ENCODE measurements around the gene HLX.

DNA sequence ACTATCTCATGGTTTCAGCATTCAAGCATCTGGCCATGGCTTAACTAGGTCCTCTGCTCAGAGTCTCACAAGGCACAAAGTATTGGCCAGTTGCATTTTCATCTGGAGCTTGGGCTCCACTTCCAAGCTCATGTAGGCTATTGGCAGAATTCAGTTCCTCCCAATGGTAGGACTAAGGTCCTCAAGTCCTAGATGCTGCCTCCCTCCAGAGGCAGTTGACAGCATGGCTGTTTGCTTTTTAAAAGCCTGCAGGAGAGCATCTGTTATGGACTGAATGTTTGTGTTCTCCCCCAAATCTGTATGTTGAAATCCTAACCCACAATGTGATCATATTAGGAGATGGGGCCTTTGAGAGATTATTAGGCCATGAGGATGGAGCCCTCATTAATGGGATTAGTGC is 38.0 kb upstream of the HLX start:
- TF ChIP-seq JUND (IDR thresholded peaks at IDR 0.05) (no peak), CTCF (IDR thresholded peaks at IDR 0.05; ENCODE audit: low read depth, low read length, missing input control) (peak; percentile 34), ATF3 (IDR thresholded peaks at IDR 0.05) (no peak), TAF1 (conservative IDR thresholded peaks at IDR 0.05) (no peak), NR2F2 (IDR thresholded peaks at IDR 0.05) (no peak), EGR1 (IDR thresholded peaks at IDR 0.05; ENCODE audit: low read depth in 2 of 2) (no peak), RXRA (IDR thresholded peaks at IDR 0.05) (no peak), RAD21 (IDR thresholded peaks at IDR 0.05) (peak; percentile 70 to 71), HNF4A (conservative IDR thresholded peaks at IDR 0.05) (no peak), REST (IDR thresholded peaks at IDR 0.05) (no peak), HNF4G (IDR thresholded peaks at IDR 0.05) (no peak), FOXA2 (IDR thresholded peaks at IDR 0.05) (no peak), GABPA (IDR thresholded peaks at IDR 0.05 in 1 of 2, conservative IDR thresholded peaks at IDR 0.05 in 1 of 2) (no peak)
- TF ChIP-seq, protein P1, sequence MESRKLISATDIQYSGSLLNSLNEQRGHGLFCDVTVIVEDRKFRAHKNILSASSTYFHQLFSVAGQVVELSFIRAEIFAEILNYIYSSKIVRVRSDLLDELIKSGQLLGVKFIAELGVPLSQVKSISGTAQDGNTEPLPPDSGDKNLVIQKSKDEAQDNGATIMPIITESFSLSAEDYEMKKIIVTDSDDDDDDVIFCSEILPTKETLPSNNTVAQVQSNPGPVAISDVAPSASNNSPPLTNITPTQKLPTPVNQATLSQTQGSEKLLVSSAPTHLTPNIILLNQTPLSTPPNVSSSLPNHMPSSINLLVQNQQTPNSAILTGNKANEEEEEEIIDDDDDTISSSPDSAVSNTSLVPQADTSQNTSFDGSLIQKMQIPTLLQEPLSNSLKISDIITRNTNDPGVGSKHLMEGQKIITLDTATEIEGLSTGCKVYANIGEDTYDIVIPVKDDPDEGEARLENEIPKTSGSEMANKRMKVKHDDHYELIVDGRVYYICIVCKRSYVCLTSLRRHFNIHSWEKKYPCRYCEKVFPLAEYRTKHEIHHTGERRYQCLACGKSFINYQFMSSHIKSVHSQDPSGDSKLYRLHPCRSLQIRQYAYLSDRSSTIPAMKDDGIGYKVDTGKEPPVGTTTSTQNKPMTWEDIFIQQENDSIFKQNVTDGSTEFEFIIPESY (IDR thresholded peaks at IDR 0.05) = no peak

All from liver (tissue), 3 donors.